Adipose tissue (tissue), 3 donors: ENCODE data around the gene OPA1. TPM values are rescaled to one million over a fixed set of nuclear protein-coding genes. Genes with fewer than 3 reads are reported as not detected.

ENCODE experiments used
- H3K27ac ChIP-seq: one replicate; pipeline ENCODE4 v1.5.1; 2013; ENCODE audit warnings: low read depth, low read length
- WGBS, 3 donors: extraction: QIAGEN DNeasy Blood & Tissue Kit; methylation state at CpG; one replicate each; pipeline ENCODE4 v1.1.7; 2013; 5-methylcytosine and 5-hydroxymethylcytosine counted together
- polyA plus RNA-seq, 3 donors: library from polyadenylated mRNA; stranded (reverse); fragments of 200-250 nt; gene quantifications; one replicate each; pipeline ENCODE4 v1.2.3, GENCODE V29; 2013
- donor health status: healthy with polysubstance abuse.
- donor health status: Bipolar disorder and iron deficiency.
- donor health status: healthy.

The OPA1 gene, protein sequence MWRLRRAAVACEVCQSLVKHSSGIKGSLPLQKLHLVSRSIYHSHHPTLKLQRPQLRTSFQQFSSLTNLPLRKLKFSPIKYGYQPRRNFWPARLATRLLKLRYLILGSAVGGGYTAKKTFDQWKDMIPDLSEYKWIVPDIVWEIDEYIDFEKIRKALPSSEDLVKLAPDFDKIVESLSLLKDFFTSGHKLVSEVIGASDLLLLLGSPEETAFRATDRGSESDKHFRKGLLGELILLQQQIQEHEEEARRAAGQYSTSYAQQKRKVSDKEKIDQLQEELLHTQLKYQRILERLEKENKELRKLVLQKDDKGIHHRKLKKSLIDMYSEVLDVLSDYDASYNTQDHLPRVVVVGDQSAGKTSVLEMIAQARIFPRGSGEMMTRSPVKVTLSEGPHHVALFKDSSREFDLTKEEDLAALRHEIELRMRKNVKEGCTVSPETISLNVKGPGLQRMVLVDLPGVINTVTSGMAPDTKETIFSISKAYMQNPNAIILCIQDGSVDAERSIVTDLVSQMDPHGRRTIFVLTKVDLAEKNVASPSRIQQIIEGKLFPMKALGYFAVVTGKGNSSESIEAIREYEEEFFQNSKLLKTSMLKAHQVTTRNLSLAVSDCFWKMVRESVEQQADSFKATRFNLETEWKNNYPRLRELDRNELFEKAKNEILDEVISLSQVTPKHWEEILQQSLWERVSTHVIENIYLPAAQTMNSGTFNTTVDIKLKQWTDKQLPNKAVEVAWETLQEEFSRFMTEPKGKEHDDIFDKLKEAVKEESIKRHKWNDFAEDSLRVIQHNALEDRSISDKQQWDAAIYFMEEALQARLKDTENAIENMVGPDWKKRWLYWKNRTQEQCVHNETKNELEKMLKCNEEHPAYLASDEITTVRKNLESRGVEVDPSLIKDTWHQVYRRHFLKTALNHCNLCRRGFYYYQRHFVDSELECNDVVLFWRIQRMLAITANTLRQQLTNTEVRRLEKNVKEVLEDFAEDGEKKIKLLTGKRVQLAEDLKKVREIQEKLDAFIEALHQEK
- 10 to 100 TPM; 10.5 to 19.1 (median 17.8) TPM for polyA plus RNA-seq

DNA sequence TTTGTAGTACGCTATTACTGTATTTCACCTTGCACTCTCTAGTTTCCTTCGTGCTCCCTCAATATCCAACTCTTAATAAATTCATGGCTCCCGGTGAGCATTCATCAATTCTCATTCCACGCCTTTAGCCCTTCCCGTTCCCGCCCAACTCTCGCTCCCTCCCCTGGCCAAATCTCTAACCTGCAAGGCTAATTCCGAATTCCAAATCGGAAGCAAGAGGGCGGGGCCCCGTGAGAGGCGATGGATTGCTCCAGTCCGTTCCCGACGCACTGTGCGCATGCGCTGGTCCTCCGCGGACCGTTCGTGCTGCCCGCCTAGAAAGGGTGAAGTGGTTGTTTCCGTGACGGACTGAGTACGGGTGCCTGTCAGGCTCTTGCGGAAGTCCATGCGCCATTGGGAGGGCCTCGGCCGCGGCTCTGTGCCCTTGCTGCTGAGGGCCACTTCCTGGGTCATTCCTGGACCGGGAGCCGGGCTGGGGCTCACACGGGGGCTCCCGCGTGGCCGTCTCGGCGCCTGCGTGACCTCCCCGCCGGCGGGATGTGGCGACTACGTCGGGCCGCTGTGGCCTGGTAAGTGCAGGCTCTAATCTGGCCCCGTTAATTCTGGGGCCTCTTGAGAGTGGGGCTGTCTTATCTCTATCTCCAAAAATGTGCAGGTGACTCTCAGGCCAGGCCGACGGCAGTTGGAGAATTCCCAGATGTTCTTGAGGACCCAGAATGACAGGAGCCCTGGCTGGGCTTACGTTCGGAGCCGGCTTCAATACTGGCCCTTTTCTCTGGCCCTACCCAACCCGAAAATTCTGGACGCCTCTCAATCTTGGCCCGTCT, at the start of gene OPA1:
OPA1 (plus strand) TSS at position 368 of the 827 bp plus-strand sequence; CDS start at position 538, 170 bp downstream.
- H3K27ac ChIP-seq, result no peak within 1 kb of the TSS
- 0 to 1% (median 1%) methylated on average over 55 of the region's 55 CpGs for WGBS, 3 donors

- 82 to 84% (median 83%) methylated on average over 1 of the region's 1 CpG for WGBS, 3 donors
Observed at GRCh38 chr3:193544289-193544688, 48.7 kb upstream of the OPA1 start.

GRCh38 chr3:193545304-193545703, 47.7 kb upstream of the OPA1 start:
- no peak overlapping the region for H3K27ac ChIP-seq
- 91 to 96% (median 96%) methylated on average over 1 of the region's 1 CpG for WGBS, 3 donors

More at GRCh38 chr3:193544289-193544688, 48.7 kb upstream of the OPA1 start:
- no peak overlapping the region for H3K27ac ChIP-seq

- H3K27ac ChIP-seq, result no peak overlapping the region
Observed at GRCh38 chr3:193546129-193546528, 46.9 kb upstream of the OPA1 start.

GRCh38 chr3:193548406-193548805, 44.6 kb upstream of the OPA1 start:
- no peak overlapping the region for H3K27ac ChIP-seq
- 53 to 57% (median 56%) methylated on average over 4 of the region's 4 CpGs for WGBS, 3 donors

DNA sequence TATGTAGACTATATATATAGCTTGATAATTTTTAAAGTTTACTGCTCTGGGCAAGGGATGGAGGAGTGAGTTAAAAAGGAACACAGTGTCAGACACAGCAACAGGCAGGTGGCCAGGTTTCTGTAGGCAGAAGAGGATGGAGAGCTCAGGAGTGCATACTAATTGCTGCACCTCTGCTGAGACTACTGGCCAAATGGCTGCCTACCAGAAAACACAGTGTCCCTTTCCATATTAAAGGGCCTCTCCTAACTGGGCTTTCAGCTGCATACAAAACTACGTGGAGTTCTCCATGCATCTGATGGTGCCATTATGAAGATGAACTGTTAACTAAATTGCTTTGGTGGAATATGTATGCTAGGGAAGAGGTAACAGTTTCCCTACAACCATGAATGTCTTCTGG, 40.1 kb upstream of the OPA1 start:
- WGBS, 3 donors, result 75 to 89% (median 76%) methylated on average over 1 of the region's 1 CpG
- no peak overlapping the region for H3K27ac ChIP-seq

DNA sequence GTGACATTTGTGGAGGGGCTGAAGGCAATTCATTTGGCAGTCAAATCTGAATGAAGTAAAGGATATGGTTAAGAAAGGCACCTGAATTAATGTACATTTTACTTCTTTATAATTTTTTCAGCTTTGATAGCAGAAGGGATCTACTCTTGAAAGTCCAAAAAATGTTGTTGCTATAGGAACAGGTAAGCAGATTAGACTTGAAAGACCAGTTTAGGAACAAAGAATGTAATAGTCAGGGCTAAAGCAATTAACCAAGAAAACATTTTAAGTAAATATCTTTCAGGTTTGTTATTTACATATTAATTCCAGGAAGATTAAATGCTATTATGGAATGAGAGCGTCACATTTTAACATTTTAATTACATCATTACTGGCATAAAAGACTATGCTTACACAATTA, 39.4 kb upstream of the OPA1 start:
- 63 to 88% (median 72%) methylated on average over 1 of the region's 1 CpG for WGBS, 3 donors
- H3K27ac ChIP-seq, result no peak overlapping the region

DNA sequence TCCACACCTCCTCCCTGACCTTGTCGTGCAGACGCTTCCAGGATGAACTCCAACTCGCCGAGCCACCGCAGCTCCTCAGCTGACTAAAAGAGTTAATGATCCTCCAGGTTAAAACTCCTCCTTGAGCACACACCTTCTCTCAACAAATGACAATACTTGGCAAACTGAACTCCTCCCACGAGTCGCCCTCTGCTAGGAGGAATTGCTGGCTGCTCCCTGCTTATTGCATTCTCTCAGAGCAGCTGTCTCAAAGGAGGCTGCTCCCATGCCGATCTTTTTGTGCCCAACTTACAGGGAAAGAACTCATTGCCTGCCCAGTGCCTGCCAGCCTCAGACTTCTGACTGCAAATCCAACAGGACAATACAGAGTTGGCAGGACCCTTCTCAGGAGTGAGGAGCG, 38.2 kb upstream of the OPA1 start, which contains the start of gene ATP13A4:
ATP13A4 (minus strand) TSS at position 85 of the 400 bp plus-strand sequence. CDS start 96 bp downstream, outside the sequence.
- H3K27ac ChIP-seq, result no peak within 1 kb of the TSS
- WGBS, 3 donors, result 19 to 58% (median 45%) methylated on average over 9 of the region's 9 CpGs

- H3K27ac ChIP-seq, result no peak overlapping the region
Observed at GRCh38 chr3:193556841-193557240, 36.2 kb upstream of the OPA1 start.

GRCh38 chr3:193559100-193559499, 33.9 kb upstream of the OPA1 start:
- no peak overlapping the region for H3K27ac ChIP-seq

More at GRCh38 chr3:193556841-193557240, 36.2 kb upstream of the OPA1 start:
- 19 to 50% (median 41%) methylated on average over 2 of the region's 2 CpGs for WGBS, 3 donors

- no peak overlapping the region for H3K27ac ChIP-seq
- WGBS, 3 donors, result 94 to 97% (median 96%) methylated on average over 4 of the region's 4 CpGs
Observed at GRCh38 chr3:193560091-193560490, 32.9 kb upstream of the OPA1 start.

GRCh38 chr3:193560870-193561269, 32.1 kb upstream of the OPA1 start:
- no peak overlapping the region for H3K27ac ChIP-seq

GRCh38 chr3:193563426-193563825, 29.6 kb upstream of the OPA1 start:
- WGBS, 3 donors, result 63 to 94% (median 86%) methylated on average over 3 of the region's 3 CpGs
- H3K27ac ChIP-seq, result no peak overlapping the region

More at GRCh38 chr3:193560870-193561269, 32.1 kb upstream of the OPA1 start:
- WGBS, 3 donors, result 56 to 65% (median 64%) methylated on average over 4 of the region's 4 CpGs

- WGBS, 3 donors, result 24 to 83% (median 77%) methylated on average over 1 of the region's 1 CpG
- no peak overlapping the region for H3K27ac ChIP-seq
Observed at GRCh38 chr3:193564012-193564411, 29.0 kb upstream of the OPA1 start.

GRCh38 chr3:193569119-193569518, 23.9 kb upstream of the OPA1 start:
- 76 to 88% (median 86%) methylated on average over 2 of the region's 2 CpGs for WGBS, 3 donors
- H3K27ac ChIP-seq, result no peak overlapping the region

DNA sequence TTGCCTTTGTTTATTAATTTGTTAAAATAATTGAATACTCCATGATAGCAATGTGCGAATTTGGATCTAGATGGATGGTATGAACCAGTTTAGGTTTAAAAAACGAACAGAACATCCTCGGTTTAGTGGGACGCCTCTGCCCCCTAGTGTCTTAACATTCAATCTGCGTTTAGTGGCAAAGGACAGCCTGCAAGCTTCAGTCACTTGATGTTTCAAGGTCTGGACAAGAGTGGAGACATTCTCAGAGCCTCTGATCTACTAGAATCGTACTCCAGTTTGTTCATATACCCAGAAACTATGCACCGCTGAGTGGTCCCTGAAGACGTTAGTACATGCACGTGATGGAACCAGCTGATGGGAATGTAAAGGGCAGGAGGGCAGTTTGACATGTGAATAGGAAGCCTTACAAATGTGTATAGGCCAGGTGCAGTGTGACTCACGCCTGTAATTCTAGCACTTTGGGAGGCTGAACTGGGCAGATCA, 20.5 kb upstream of the OPA1 start:
- no peak overlapping the region for H3K27ac ChIP-seq
- 7 to 14% (median 8%) methylated on average over 10 of the region's 10 CpGs for WGBS, 3 donors

GRCh38 chr3:193573403-193574191, 19.4 kb upstream of the OPA1 start:
- 61 to 78% (median 77%) methylated on average over 4 of the region's 4 CpGs for WGBS, 3 donors

More at GRCh38 chr3:193573403-193574191, 19.4 kb upstream of the OPA1 start:
- H3K27ac ChIP-seq, result no peak overlapping the region
